ENCODE results near the gene MAP3K14.
A peak's percentile ranks its signal among the peaks of the same experiment; 100 is the strongest.
"Not testable (repeated sequence)": the region's sequence is repeated elsewhere in the genome, so short reads cannot be mapped to it uniquely, and the experiment has no call there.

Gene MAP3K14

GRCh38 chr17:45316434-45317110 is at the start of gene MAP3K14:
MAP3K14 (minus strand) TSS chr17:45317020; CDS start chr17:45290745, 26,275 bp downstream.
- peak; percentile 30 to 93 for DNase-seq

GRCh38 chr17:45366049-45366448 is 49.2 kb upstream of the MAP3K14 start:
- no peak for DNase-seq

- DNase-seq, result peak; percentile 42 to 73
Observed at GRCh38 chr17:45364531-45365390, 47.9 kb upstream of the MAP3K14 start.

GRCh38 chr17:45363498-45363897 is 46.7 kb upstream of the MAP3K14 start:
- no peak for DNase-seq

- DNase-seq, result no peak
Observed at GRCh38 chr17:45361976-45362375, 45.2 kb upstream of the MAP3K14 start.

- DNase-seq, result no peak
Observed at GRCh38 chr17:45361451-45361850, 44.6 kb upstream of the MAP3K14 start.

GRCh38 chr17:45357364-45357997 is 40.7 kb upstream of the MAP3K14 start:
- no peak for DNase-seq

- no peak for DNase-seq
Observed at GRCh38 chr17:45355087-45355486, 38.3 kb upstream of the MAP3K14 start.

GRCh38 chr17:45353043-45353442 is 36.2 kb upstream of the MAP3K14 start:
- DNase-seq, result no peak

- no peak for DNase-seq
Observed at GRCh38 chr17:45351831-45352230, 35.0 kb upstream of the MAP3K14 start.

- DNase-seq, result no peak
Observed at GRCh38 chr17:45347444-45347843, 30.6 kb upstream of the MAP3K14 start.

- DNase-seq, result no peak
Observed at GRCh38 chr17:45346216-45347015, 29.6 kb upstream of the MAP3K14 start.

- DNase-seq, result no peak
Observed at GRCh38 chr17:45345554-45346215, 28.9 kb upstream of the MAP3K14 start.

- no peak for DNase-seq
Observed at GRCh38 chr17:45345246-45345553, 28.4 kb upstream of the MAP3K14 start.

GRCh38 chr17:45343967-45344664 is 27.3 kb upstream of the MAP3K14 start:
- not testable (repeated sequence) for DNase-seq

GRCh38 chr17:45342871-45343526 is 26.2 kb upstream of the MAP3K14 start:
- DNase-seq, result no peak

GRCh38 chr17:45342306-45342705 is 25.5 kb upstream of the MAP3K14 start:
- no peak for DNase-seq

GRCh38 chr17:45341533-45342158 is 24.8 kb upstream of the MAP3K14 start:
- DNase-seq, result peak in 1 of 2 experiments; percentile 15

- no peak for DNase-seq
Observed at GRCh38 chr17:45339646-45340605, 23.1 kb upstream of the MAP3K14 start.
